Stimulated activated CD8-positive, alpha-beta memory T cell treated with anti-CD3 and anti-CD28 coated beads, Interleukin-4, amount 100 ng/mL, for 48 hours (primary cell): ENCODE measurements around the gene CAPN10.

Experiments
- DNase-seq: peaks from one replicate; pipeline ENCODE4 v3.0.0-alpha.2; 2020

Gene CAPN10

DNA sequence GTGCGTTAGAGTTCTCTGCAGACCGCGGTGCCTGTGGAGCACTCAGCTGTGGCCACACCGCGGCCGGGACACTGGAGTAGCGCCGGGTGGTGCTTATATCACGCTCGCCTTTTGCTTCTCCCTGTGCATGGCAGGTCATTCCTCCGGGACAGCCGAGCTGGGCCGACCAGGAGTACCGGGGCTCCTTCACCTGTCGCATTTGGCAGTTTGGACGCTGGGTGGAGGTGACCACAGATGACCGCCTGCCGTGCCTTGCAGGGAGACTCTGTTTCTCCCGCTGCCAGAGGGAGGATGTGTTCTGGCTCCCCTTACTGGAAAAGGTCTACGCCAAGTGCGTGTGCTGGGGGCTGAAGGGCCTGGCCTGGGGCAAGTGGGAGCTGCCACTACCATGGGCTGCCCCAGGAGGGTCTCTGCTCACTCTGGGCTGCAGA is 4.2 kb downstream of the CAPN10 start:
- no peak for DNase-seq

DNA sequence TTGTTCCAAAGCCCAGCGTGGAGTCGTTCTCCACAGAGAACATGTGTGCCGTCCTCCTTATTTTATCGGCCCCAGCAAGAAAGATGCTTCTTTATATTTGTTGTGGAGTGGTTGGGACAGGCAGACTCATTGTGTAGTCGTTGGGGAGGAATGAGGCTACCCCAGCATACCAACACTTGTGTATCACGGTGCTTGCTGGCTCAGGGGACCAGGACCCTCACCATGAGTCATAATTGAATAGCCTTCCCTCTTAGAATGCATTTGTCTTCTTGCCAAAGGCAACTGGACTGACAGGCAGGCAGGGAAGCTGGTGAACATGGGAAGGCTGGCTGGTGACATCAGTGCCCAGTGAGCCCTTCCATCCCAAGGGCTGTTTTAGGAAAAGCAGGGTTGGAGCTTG is 4.7 kb downstream of the CAPN10 start:
- no peak for DNase-seq

DNA sequence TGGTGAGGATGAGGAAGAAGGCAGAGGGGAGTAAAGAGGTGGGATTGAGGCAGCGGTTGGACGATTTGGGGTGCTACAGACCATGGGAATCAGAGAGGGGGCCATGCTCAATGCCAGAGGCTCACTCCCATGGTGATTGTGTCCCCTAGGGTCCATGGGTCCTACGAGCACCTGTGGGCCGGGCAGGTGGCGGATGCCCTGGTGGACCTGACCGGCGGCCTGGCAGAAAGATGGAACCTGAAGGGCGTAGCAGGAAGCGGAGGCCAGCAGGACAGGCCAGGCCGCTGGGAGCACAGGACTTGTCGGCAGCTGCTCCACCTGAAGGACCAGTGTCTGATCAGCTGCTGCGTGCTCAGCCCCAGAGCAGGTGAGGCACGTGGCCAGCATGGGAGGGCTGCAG is 5.2 kb downstream of the CAPN10 start:
- DNase-seq = no peak

DNA sequence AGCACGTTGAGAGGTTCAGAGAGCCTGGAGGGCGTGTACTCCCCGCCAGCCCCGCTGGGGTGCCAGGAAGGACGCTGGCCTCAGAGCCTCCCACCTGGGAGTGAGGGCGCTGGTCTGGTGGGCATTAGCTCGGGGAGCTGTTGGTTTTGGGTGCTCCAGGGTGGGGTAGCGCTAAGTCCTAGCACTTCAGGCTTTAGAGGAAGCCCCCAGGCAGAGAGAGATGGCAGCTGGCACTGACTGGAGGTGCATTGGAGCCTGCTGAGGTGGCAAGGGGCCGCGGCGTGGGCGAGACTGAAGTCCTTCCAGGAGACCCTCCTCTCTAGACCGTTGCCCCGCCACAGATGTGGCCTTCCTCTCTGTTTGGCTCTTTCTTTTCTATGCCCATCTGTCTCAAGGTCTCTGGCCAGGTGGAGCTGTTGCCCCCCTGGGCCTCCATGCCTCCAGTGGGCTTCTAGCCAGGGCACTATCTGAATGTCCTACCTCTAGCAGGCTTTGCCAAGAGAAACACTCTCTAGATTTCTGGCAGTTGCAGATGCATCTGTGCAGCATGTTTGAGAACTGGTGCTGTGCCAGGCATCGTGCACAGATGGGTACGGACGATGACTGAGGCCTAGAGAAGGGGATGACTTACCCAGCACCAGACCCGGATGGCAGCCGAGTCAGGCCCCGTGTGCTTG is 6.6 kb downstream of the CAPN10 start:
- DNase-seq = no peak

DNA sequence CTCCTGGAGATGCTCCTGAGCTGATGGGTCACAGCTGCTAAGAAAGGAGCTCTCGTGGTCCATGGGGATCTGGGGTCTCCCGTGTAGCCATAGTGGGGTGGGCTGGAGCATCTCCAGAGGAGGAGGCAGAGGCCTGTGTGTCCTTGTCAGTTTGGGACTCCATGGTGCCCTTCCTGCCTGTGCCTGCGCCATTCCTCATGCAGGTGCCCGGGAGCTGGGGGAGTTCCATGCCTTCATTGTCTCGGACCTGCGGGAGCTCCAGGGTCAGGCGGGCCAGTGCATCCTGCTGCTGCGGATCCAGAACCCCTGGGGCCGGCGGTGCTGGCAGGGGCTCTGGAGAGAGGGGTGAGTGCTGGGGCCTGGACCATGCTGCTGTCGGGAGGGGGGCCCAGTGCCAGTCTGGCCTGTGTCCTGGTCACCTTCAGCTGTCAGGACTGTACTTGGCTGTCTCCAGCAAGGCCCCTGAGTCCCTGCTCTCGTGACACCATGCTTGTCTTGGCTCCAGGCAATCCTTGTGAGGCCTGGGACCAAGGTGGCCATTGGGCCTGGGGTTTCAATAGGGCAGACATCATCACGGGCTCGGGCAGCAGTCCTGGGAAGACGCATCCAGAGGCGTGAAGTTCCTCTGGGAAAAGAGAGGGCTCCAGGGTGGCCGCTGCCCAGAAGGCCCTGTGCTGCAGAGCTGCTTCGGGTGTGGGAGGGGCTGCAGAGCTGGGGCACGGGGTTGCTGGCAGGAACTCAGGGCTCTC is 7.3 kb downstream of the CAPN10 start:
- no peak for DNase-seq

DNA sequence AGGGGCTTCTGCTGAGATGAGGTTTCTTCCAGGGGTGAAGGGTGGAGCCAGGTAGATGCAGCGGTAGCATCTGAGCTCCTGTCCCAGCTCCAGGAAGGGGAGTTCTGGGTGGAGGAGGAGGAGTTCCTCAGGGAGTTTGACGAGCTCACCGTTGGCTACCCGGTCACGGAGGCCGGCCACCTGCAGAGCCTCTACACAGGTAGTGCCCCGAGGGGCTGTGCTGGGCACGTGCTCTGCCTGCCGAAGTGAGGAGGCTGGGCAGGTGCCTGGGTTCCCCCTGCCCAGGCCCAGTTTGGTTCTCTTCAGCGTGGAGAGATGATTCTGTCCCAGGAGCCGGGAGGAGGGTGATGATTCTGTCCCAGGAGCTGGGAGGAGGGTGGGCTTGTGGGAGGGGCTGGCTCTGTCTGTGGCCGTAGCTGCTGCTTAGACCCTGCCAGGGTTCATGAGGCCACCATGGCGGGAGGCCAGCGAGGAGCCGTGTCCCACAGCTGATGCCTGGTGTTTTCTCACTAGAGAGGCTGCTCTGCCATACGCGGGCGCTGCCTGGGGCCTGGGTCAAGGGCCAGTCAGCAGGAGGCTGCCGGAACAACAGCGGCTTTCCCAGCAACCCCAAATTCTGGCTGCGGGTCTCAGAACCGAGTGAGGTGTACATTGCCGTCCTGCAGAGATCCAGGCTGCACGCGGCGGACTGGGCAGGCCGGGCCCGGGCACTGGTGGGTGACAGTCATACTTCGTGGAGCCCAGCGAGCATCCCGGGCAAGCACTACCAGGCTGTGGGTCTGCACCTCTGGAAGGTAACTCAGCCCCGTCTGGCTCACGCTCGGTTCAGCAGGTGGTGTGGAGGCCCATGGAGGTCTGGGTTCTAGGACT is 8.2 kb downstream of the CAPN10 start:
- DNase-seq = no peak

DNA sequence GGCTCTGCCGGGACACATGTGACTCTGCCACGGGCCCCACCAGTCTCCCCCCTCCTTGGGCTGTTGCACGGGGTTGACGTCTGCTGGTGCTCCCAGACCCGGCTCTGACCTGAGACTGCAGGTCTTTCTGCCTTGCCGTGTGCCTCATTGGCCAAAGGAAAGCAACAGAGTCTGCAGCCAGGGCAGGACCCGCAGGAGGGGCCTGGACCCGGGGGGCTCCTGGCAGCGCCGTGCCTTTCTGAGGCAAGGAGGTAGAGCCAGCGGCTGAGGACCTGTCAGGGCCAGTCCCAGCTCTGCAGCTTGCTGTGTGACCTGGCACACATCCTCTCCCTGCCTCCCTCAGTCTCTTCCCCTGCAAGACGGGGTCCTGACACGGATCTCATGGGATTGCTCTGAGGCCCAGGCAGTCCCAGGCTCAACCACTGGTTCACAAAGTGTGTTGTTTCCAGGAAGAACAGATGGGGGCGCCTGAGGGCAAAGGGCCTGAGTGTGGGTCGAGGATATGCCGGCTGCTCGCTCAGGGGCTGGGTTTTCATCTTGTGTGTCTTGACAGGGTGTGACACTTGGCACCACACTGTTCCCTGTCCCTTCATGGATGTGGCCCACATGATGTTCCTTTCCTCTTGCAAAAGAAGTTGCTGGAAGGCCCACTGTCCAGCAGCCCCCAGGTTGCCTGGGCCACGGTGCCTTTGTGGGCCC is 9.0 kb downstream of the CAPN10 start:
- peak; percentile 62 for DNase-seq

DNA sequence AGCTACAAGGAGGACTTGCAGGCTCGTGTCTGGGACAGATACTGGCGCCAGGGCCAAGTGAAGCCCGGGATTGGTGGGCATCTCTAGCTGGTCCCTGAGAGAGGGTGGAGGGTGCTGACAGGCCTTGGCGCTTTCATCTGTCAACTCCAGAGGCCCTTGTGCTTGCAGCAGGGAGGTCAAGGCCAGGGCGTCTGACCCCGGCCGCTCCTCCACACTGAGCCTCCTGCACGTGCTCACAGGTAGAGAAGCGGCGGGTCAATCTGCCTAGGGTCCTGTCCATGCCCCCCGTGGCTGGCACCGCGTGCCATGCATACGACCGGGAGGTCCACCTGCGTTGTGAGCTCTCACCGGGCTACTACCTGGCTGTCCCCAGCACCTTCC is 9.5 kb downstream of the CAPN10 start:
- no peak for DNase-seq

DNA sequence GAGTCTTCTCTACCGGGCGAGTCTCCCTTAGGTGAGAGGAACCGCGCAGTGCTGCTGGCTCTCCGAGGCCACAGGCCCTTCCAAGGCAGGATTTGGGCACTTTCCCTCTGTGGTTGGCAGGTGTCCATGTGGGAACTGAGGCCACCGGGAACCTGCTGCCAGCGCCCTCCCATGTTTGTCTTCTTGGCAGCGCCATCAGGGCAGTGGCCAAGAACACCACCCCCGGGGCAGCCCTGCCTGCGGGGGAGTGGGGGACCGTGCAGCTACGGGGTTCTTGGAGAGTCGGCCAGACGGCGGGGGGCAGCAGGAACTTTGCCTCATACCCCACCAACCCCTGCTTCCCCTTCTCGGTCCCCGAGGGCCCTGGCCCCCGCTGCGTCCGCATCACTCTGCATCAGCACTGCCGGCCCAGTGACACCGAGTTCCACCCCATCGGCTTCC is 10.0 kb downstream of the CAPN10 start:
- DNase-seq = no peak

DNA sequence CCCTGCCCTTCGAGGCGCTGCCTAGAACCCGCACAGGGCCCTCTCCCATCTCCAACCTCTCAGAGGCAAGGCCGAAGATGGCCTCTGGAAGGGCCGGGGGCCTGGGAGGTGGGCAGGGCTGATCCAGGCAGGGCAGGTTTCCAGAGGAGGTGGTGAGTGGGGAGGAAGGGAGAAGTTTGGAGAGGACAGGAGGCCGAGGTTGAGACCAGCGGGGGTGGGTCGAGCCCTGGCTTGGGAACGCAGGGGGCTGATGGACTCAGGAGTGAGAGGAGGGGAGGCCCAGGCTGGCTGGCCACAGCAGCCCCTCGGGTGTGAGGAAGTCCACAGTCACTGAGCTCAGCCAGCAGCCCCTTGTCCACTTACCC is 10.5 kb downstream of the CAPN10 start:
- no peak for DNase-seq

DNA sequence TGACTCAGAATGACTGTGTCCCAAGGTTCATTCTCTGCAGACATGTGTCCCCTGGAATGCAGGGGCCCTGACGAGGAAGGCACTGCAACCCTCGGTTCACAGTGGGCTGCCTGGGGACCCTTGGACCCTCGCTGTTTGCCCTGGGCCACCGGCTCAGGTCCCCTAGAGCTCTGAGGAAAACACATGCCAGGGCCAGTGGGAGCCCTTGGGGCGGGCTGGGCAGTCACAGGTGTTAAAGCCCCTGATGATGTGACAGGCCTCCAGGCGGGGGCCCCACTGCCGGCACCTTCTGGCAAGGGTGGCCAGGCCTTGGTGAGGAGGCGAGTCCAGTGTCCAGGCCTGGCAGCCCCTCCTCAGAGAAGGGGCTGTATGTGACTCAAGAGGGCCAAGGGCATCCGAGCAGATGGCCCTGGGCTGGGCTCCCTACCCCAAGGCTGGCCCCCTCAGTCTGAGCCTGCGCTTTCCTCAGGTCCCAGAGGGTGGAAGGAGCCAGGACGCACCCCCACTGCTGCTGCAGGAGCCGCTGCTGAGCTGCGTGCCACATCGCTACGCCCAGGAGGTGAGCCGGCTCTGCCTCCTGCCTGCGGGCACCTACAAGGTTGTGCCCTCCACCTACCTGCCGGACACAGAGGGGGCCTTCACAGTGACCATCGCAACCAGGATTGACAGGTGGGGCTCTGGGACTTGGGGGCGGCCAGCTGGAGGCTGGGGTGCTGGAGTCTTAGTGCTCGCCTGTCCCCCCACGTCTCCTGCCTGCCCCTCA is 11.1 kb downstream of the CAPN10 start:
- DNase-seq = no peak

DNA sequence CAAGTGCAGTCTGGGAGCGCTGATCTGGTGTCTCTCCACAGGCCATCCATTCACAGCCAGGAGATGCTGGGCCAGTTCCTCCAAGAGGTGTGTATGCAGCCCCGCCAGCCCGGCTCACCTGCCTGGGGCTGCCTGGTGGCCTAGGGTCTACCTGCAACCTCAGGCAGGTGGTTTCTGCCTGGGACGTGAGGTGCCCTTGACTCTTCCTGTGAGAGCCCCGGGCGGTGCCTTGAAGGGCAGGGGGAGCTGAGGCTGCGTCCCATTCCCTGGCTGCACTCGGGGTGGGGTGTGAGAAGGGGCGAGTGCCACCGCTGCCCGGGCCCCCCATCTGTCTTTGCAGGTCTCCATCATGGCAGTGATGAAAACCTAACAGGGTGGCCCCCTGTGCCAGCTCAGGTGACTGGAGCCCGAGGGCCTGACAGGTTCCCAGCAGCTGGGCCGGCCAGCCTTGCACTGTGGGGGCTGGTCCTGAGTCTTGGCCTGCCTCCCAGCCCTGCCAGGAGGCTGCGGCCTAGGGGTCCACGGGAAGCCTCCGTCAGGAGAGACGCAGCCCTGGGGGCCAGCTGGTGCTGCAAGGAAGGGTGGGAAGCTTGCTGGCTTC is 11.9 kb downstream of the CAPN10 start:
- no peak for DNase-seq

DNA sequence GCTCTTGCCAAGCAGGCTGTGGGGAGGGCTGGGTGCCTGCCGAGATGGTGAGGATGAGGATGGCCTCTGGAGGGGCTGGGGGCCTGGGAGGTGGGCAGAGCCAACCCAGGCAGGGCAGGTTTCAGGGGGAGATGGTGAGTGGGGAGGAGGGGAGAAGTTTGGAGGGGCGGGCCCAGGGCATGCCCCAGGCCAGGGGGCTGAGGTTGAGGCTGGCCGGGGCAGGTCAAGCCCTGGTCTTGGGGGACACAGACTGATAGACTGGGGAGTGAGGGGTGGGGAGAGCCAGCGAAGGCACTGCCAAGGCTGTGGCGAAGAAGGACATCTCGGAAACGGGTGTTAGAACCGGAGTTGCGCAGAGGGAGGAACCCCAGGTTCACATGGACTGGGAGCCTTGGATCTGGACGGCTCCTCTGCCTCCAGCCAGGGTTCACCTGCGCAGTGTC is 12.6 kb downstream of the CAPN10 start:
- no peak for DNase-seq

DNA sequence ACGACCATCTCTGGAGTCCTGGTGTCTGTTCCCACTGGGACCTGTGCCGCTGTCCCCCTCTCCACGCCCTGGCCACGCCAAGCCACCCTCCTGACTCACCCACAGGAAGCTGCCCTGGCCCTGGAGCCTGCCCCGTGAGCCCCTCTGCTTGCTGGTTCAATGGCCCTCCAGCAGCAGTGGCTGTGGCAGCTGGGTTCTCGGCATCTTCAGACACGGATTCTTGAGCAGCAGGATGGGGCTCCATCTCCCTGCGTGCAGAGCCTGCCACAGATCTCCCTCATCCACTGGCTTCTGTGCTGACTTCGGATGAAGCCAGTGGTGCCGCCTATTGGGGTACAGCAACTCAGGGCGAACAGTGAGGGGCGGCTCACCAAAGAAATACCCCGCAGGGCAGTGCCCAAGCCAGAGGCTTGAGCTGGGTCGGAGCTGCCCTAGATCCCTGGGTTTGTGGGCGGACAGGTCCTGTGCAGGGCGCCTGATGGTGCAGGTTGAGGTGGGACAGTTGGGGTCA is 14.0 kb downstream of the CAPN10 start:
- no peak for DNase-seq

DNA sequence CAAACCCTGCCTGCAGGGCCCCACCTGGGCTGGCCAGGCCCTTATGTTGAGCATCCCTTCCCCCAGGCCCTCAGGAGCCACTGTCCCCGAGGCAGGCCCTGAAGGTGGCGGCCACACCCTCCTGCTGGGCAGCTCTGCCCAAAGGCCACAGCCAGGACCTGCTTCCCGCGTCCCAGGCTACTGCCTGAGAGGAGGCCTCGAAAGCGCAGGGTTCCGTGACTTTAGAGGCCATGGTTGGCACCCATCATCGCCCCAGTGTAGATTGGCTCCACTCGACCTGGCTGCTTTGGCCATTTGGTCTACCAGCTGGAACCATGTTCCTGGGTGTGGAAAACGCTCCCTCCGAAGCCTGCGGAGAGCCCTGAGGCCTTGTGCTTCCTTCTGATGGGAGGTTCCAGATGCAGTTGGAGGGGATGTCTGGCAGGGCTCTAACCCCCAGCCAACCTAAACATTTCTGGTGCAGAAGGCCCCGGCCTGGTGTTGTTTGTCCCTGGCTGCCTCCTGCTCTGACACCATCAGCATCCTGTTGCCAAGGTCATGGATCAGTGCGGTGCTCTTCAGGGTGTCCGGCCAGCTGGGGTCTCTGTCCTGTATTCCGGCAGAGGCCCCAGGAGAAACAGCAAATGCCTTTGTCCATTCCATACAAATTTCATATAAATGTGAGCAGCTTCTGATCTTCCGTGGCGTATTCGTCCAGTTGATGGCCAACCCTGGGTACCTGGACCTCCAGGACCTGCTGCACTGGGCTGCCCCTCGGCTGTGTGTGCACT is 14.7 kb downstream of the CAPN10 start:
- no peak for DNase-seq

DNA sequence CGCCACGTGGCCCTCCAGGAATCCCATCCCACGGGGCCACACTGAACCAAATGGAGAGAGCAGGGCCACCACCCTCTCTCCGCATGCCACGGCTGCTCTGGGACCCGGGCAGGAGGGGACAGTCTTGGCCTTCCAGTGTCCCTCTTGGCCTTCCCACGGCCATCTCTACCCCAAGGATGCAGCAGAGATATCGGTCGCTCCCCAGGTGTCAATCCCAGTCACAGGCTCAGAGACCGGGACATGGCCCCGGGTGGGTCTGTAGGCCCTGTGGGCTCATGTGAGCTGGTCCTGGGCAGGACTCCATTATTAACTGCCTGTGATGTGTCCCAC is 15.3 kb downstream of the CAPN10 start:
- no peak for DNase-seq

DNA sequence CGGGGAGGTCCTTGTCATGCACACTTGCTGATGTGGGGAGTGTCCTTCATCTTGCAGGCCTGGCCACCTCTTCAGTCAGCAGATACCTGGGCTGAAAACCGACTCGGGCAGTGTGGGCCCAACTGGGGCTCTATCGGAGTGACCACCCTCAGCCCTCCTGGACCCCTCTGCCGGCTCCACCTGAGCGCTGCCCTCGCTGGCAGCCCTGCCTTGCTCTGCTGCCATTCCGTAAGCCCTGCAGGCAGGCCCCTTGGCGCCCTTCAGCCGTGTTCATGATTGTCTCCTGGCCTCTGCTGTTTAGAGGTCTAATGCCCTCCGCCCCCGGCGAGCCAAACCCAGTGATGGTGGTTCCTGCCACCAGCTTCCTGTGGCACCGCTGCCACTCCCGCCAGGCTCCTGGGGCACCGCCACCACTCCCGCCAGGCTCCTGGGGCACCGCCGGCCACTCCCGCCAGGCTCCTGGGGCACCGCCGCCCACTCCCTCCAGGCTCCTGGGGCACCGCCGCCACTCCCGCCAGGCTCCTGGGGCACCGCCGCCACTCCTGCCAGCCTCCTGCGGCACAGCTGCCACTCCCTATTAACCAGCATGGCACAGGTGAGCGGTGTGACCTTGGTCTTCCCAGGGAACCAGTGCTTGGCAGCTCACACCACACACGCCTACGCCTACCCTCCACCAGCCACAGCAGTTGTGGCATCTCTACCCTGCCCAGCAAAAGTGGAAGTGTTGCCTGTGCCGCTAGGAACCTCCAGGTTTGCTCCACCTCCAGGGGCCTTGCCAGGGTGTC is 15.9 kb downstream of the CAPN10 start:
- DNase-seq = no peak

DNA sequence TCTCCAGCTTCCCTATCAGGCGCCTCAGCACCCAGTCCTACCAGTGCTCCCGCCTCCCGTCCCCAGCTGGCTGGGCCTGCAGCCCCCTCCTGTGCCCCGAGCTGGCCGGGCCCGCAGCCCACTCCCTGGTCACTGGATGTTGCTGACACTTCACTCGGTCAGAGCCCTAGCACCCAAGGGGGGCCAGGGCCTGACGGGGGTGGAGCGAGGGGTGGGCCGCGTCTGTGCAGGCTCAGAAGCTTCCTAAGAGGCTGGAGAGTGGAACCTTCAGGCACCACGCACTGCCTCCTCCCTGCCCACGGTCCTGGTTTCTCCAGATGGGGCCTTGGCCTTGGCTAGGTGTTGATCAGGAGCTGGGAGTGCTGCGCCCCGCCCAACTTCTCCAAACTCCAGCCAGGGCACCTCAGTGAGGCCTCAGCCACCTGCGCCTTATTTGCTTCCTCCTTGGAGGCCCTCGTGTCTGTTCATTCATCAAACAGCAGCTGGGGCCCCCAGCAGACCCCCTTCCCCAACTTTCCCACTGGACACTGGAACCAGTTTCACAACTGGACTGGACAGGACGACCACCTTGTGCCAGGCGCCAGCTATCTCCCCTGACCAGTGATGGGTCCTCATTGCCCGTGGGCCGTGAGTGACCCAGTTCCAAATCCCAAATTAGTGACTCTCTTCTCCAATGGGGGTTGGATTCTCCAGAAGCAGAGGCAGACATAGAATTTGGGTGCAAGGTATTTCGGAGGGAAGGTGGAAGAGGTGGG is 16.7 kb downstream of the CAPN10 start:
- no peak for DNase-seq

DNA sequence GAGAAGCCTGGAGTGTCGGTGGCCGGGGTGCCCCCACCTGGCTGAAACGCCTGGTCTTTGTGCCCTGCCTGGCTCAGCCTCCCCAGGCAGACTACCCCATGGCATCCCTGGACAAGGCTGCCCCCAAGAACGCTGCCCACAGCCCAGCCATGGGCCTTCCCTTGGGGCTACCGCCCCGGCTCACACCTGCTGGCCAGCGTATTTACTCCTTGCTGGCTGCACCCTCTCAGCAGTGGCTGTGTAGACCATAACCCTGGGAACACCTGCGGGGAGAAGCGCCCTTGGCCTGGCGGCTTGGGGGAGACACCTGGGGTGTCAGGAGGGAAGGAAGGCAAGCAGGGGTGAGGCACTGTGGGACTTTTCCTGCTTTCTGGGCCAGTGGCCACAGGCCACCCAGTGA is 17.3 kb downstream of the CAPN10 start:
- DNase-seq = no peak
